HepG2 (cell line): ENCODE results near the gene UCKL1. TPM values are rescaled to one million over a fixed set of nuclear protein-coding genes. Genes with fewer than 3 reads are reported as not detected.

Experiments used
- BCLAF1 ChIP-seq: fragments of 450-650 bp; IDR thresholded peaks from 2 replicates; pipeline ENCODE4 v1.6.1; 2017; ENCODE audit warnings: mild to moderate bottlenecking
- CHD2 ChIP-seq: IDR thresholded peaks from 2 replicates; pipeline ENCODE4 v1.6.1; 2011; ENCODE audit warnings: low read depth, low read length, improper control_type of control experiment
- CTCF ChIP-seq: sonication (generic); formaldehyde crosslinking; IDR thresholded peaks from 2 replicates; pipeline ENCODE4 v1.5.0; 2020; ENCODE audit warnings: mild to moderate bottlenecking, missing genetic modification reagents, moderate library complexity
- DMTF1 ChIP-seq: sonication (generic); formaldehyde crosslinking; IDR thresholded peaks from 2 replicates; pipeline ENCODE4 v1.4.0; 2020; ENCODE audit warnings: mild to moderate bottlenecking, missing genetic modification reagents
- GLI4 ChIP-seq: sonication (generic); formaldehyde crosslinking; IDR thresholded peaks from 2 replicates; pipeline ENCODE4 v1.5.1; 2020; ENCODE audit warnings: missing genetic modification reagents, mild to moderate bottlenecking, moderate library complexity, borderline replicate concordance
- HMG20B ChIP-seq: conservative IDR thresholded peaks from 2 replicates; pipeline ENCODE4 v1.6.1; 2016; ENCODE audit warnings: missing genetic modification reagents, missing compliant biosample characterization
- HOXA7 ChIP-seq: sonication (generic); formaldehyde crosslinking; IDR thresholded peaks from 2 replicates; pipeline ENCODE4 v1.8.1; 2022; ENCODE audit warnings: mild to moderate bottlenecking, missing genetic modification reagents, moderate library complexity
- NFE2L2 ChIP-seq: fragments of 150-350 bp; IDR thresholded peaks from 2 replicates; pipeline ENCODE4 v1.6.1; 2014; ENCODE audit warnings: low read length
- SIX1 ChIP-seq: sonication (generic); formaldehyde crosslinking; IDR thresholded peaks from 2 replicates; pipeline ENCODE4 v1.4.0; 2020; ENCODE audit warnings: missing genetic modification reagents, borderline replicate concordance
- STAT6 ChIP-seq: sonication (generic); formaldehyde crosslinking; IDR thresholded peaks from 2 replicates; pipeline ENCODE4 v1.4.0; 2020; ENCODE audit warnings: missing genetic modification reagents, mild to moderate bottlenecking, borderline replicate concordance
- TAF15 ChIP-seq: fragments of 200-400 bp; formaldehyde crosslinking; IDR thresholded peaks from one replicate; pipeline ENCODE4 v1.6.1; 2018; ENCODE audit warnings: mild to moderate bottlenecking, low read depth, low read length; ENCODE audit not compliant: poor library complexity, severe bottlenecking
- XRCC5 ChIP-seq: fragments of 200-400 bp; formaldehyde crosslinking; optimal IDR thresholded peaks from 2 replicates; pipeline ENCODE3; 2017; ENCODE audit warnings: mild to moderate bottlenecking, low read length
- ZNF496 ChIP-seq: sonication (generic); formaldehyde crosslinking; IDR thresholded peaks from 2 replicates; pipeline ENCODE4 v1.8.1; 2023; ENCODE audit warnings: mild to moderate bottlenecking, moderate library complexity, missing genetic modification reagents; ENCODE audit not compliant: insufficient replicate concordance
- ZNF691 ChIP-seq: sonication (generic); formaldehyde crosslinking; IDR thresholded peaks from 2 replicates; pipeline ENCODE4 v1.4.0; 2020; ENCODE audit warnings: missing genetic modification reagents, low read depth, mild to moderate bottlenecking, borderline replicate concordance
- polyA plus RNA-seq, 8 experiments: library from polyadenylated mRNA; depleted of rRNA in 3 of 8; stranded (reverse) in 7 of 8; unstranded in 1 of 8; fragments of >200 nt; fragmentation: Illumina TruSeq in 4 of 8; extraction: Trizol in 4 of 8; gene quantifications; 2 replicates each; pipeline versions ENCODE4 v1.2.1 to v1.2.3, GENCODE V29; 2011 to 2016; ENCODE audit warnings: low read depth in 4 of 8, missing spikeins in 1 of 8, mixed read lengths in 1 of 8; ENCODE audit not compliant: insufficient read depth in 1 of 8
- total RNA-seq, 5 experiments: library from RNA; depleted of rRNA; stranded (reverse); fragments of >200 nt; fragmentation: Illumina TruSeq; extraction: Trizol; gene quantifications; 2 replicates each; pipeline ENCODE4 v1.2.3, GENCODE V29; 2016; ENCODE audit warnings: low read depth in 1 of 5
- TF ChIP-seq, protein P1 (sequence below): sonication (generic); formaldehyde crosslinking; IDR thresholded peaks from 2 replicates; pipeline ENCODE4 v1.5.0; 2020; ENCODE audit warnings: mild to moderate bottlenecking, missing genetic modification reagents

UCKL1 gene
- total and polyA plus RNA-seq, 2 of the 13 experiments (the other 11 are each of a cell fraction or from before 2014, with no cell fraction given): 50.2 to 126 TPM

GRCh38 chr20:63934271-63935068, 21.7 kb downstream of the UCKL1 start (continued):
- TF ChIP-seq BCLAF1: no peak
- no peak for TF ChIP-seq HMG20B (CRISPR knock-in tag)
- no peak for TF ChIP-seq ZNF691 (CRISPR knock-in tag)
- TF ChIP-seq SIX1 (CRISPR knock-in tag): no peak
- TF ChIP-seq STAT6 (CRISPR knock-in tag): no peak
- TF ChIP-seq DMTF1 (CRISPR knock-in tag): no peak
- TF ChIP-seq HOXA7 (CRISPR knock-in tag): no peak
- TF ChIP-seq TAF15: no peak
- peak; percentile 63 for TF ChIP-seq CTCF (CRISPR knock-in tag)
- no peak for TF ChIP-seq XRCC5
- TF ChIP-seq, protein P1, sequence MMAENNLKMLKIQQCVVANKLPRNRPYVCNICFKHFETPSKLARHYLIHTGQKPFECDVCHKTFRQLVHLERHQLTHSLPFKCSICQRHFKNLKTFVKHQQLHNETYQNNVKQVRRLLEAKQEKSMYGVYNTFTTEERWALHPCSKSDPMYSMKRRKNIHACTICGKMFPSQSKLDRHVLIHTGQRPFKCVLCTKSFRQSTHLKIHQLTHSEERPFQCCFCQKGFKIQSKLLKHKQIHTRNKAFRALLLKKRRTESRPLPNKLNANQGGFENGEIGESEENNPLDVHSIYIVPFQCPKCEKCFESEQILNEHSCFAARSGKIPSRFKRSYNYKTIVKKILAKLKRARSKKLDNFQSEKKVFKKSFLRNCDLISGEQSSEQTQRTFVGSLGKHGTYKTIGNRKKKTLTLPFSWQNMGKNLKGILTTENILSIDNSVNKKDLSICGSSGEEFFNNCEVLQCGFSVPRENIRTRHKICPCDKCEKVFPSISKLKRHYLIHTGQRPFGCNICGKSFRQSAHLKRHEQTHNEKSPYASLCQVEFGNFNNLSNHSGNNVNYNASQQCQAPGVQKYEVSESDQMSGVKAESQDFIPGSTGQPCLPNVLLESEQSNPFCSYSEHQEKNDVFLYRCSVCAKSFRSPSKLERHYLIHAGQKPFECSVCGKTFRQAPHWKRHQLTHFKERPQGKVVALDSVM: no peak
- TF ChIP-seq GLI4: no peak
- no peak for TF ChIP-seq ZNF496 (CRISPR knock-in tag)
- no peak for TF ChIP-seq NFE2L2
- no peak for TF ChIP-seq CHD2
